Omental fat pad (tissue), 4 donors: ENCODE data around the gene FKBP7. TPM values are rescaled to one million over a fixed set of nuclear protein-coding genes. Genes with fewer than 3 reads are reported as not detected.

Source experiments
- ATAC-seq: fragments of 150-250 bp; one replicate; pipeline ENCODE4 v1.9.1; 2016; ENCODE audit warnings: mild to moderate bottlenecking, moderate library complexity; ENCODE audit not compliant: low FRiP score
- DNase-seq: peaks from one replicate; pipeline ENCODE4 v3.0.0-alpha.2; 2019; ENCODE audit warnings: low spot score
- CTCF ChIP-seq, 3 donors: fragments of 450-650 bp; IDR thresholded peaks; one replicate each; pipeline ENCODE4 v1.5.1; 2016 to 2017; ENCODE audit warnings: antibody characterized with exemption in 3 of 3, mild to moderate bottlenecking in 3 of 3, moderate library complexity in 2 of 3
- total RNA-seq, 4 donors: library from RNA; depleted of rRNA; stranded (reverse); fragments of >200 nt; gene quantifications; one replicate each; pipeline ENCODE4 v1.1.0, GENCODE V29; 2016

Gene FKBP7
- total RNA-seq, 4 donors from 2014 or later: 6.8 to 17.5 (median 15.3) TPM

GRCh38 chr2:178521304-178522150 lies 43.1 kb upstream of the FKBP7 start:
- no peak for ATAC-seq
- no peak for DNase-seq
- no peak for TF ChIP-seq CTCF (IDR thresholded peaks at IDR 0.05)

- TF ChIP-seq CTCF (IDR thresholded peaks at IDR 0.05): no peak
- ATAC-seq: no peak
- DNase-seq: no peak
Observed at GRCh38 chr2:178517496-178517895, 39.1 kb upstream of the FKBP7 start.

GRCh38 chr2:178514664-178515063 lies 36.3 kb upstream of the FKBP7 start:
- no peak for TF ChIP-seq CTCF (IDR thresholded peaks at IDR 0.05)

GRCh38 chr2:178513876-178514275 lies 35.5 kb upstream of the FKBP7 start:
- TF ChIP-seq CTCF (IDR thresholded peaks at IDR 0.05): no peak
- no peak for ATAC-seq
- DNase-seq: no peak

More at GRCh38 chr2:178514664-178515063, 36.3 kb upstream of the FKBP7 start:
- DNase-seq (no peak), ATAC-seq (no peak)

- no peak for DNase-seq
- TF ChIP-seq CTCF (IDR thresholded peaks at IDR 0.05): no peak
- ATAC-seq: no peak
Observed at GRCh38 chr2:178512484-178512883, 34.1 kb upstream of the FKBP7 start.

- TF ChIP-seq CTCF (IDR thresholded peaks at IDR 0.05): no peak
- ATAC-seq: no peak
- no peak for DNase-seq
Observed at GRCh38 chr2:178510384-178510783, 32.0 kb upstream of the FKBP7 start.

GRCh38 chr2:178508646-178509045 lies 30.2 kb upstream of the FKBP7 start:
- TF ChIP-seq CTCF (IDR thresholded peaks at IDR 0.05): no peak
- ATAC-seq (no peak), DNase-seq (no peak)
